HepG2 (cell line): Measurements from ENCODE around the gene CEP164. TPM values are rescaled to one million over a fixed set of nuclear protein-coding genes. Genes with fewer than 3 reads are reported as not detected.

Experiments used
- ATAC-seq: fragments of 200-7000 bp; cut with Tn5 transposase; 3 replicates; pipeline ENCODE4 v1.9.1; 2020; ENCODE audit warnings: mild to moderate bottlenecking, moderate library complexity
- BruUV-seq: library from RNA; stranded (reverse); fragments of 400-500 nt; replicated peaks from 2 replicates; lab custom pipeline; 2021; lab: Mats Ljungman, UMichigan
- CTCF ChIA-PET: fragments of 300-600 bp; formaldehyde crosslinking; extraction: SDS; loops from one replicate; lab custom pipeline; 2021; ENCODE audit warnings: low total read pairs, inconsistent platforms, low intra/inter-chr PET ratio; lab: Yijun Ruan, JAX
- POLR2A ChIA-PET: fragments of 350-600 bp; sonication (Branson Sonifier 250); formaldehyde crosslinking; loops from one replicate; lab custom pipeline; 2020; ENCODE audit warnings: antibody characterized with exemption, inconsistent platforms; lab: Yijun Ruan, JAX
- DNase-seq: peaks from one replicate; pipeline ENCODE4 v3.0.0-alpha.2; 2015; ENCODE audit warnings: low spot score
- FAIRE-seq: peaks from 3 replicates; lab custom pipeline; 2011; peaks lifted over from hg19 to GRCh38; lab: Jason Lieb, UNC
- H2AFZ ChIP-seq: one replicate; pipeline ENCODE4 v1.6.1; 2011; ENCODE audit warnings: low read length, inconsistent platforms
- H3K27ac ChIP-seq: fragments of 300-600 bp; 3 replicates; pipeline ENCODE4 v1.8.0; 2011; ENCODE audit warnings: mixed run types, mild to moderate bottlenecking, mixed read lengths, low read length, inconsistent platforms; ENCODE audit not compliant: insufficient read depth; ENCODE audit errors: extremely low read length
- H3K27me3 ChIP-seq, 2 experiments: fragments of 200-600 bp in 1 of 2; 2 replicates in 1 of 2; 3 replicates in 1 of 2; pipeline versions ENCODE4 v1.6.0 to v1.8.0; 2011; ENCODE audit warnings: low read length in 2 of 2, mild to moderate bottlenecking in 2 of 2, moderate library complexity in 2 of 2, inconsistent platforms in 1 of 2; ENCODE audit not compliant: insufficient read depth in 2 of 2, control insufficient read depth in 1 of 2
- H3K36me3 ChIP-seq, 2 experiments: fragments of 200-600 bp in 1 of 2; replicated peaks in 1 of 2; 2 replicates in 1 of 2; 3 replicates in 1 of 2; pipeline versions ENCODE4 v1.5.1 to v1.8.0; 2011; ENCODE audit warnings: low read length in 2 of 2, inconsistent platforms in 1 of 2; ENCODE audit not compliant: insufficient read depth in 2 of 2, control insufficient read depth in 1 of 2
- H3K4me1 ChIP-seq: 2 replicates; pipeline ENCODE4 v1.5.1; 2012; ENCODE audit warnings: low read length, inconsistent platforms; ENCODE audit not compliant: insufficient read depth
- H3K4me2 ChIP-seq: 2 replicates; pipeline ENCODE4 v1.6.0; 2011; ENCODE audit warnings: low read depth, low read length, inconsistent platforms
- H3K4me3 ChIP-seq, 3 experiments: fragments of 200-600 bp in 1 of 3; sonication (generic), shearing (Covaris generic) in 1 of 3; replicated peaks in 1 of 3; 2 replicates each; pipeline ENCODE4 v1.5.1; 2011 to 2016; ENCODE audit warnings: low read length in 3 of 3, inconsistent platforms in 2 of 3, low read depth in 2 of 3, mild to moderate bottlenecking in 2 of 3, control low read depth in 1 of 3, mixed read lengths in 1 of 3; ENCODE audit not compliant: insufficient read depth in 1 of 3
- H3K79me2 ChIP-seq: one replicate; pipeline ENCODE4 v1.6.1; 2011; ENCODE audit warnings: low read length, inconsistent platforms; ENCODE audit not compliant: insufficient read depth
- H3K9ac ChIP-seq: 2 replicates; pipeline ENCODE4 v1.6.0; 2011; ENCODE audit warnings: mild to moderate bottlenecking, low read depth, low read length, inconsistent platforms; ENCODE audit not compliant: insufficient read depth
- H3K9me3 ChIP-seq: 2 replicates; pipeline ENCODE4 v1.5.1; 2012; ENCODE audit warnings: mild to moderate bottlenecking, low read length
- H4K20me1 ChIP-seq: 2 replicates; pipeline ENCODE4 v1.6.0; 2011; ENCODE audit warnings: inconsistent platforms, mild to moderate bottlenecking, low read length, moderate library complexity; ENCODE audit not compliant: insufficient read depth
- ASH2L ChIP-seq: fragments of 300-600, 200-600 bp; sonication (generic); IDR thresholded peaks from 2 replicates; pipeline ENCODE4 v1.7.0; 2017; ENCODE audit warnings: low read depth, mild to moderate bottlenecking, moderate library complexity, mixed read lengths, low read length; ENCODE audit not compliant: insufficient read length
- CENPX ChIP-seq: sonication (generic); formaldehyde crosslinking; IDR thresholded peaks from 2 replicates; pipeline ENCODE4 v1.9.0; 2021; ENCODE audit warnings: mild to moderate bottlenecking, missing genetic modification reagents, moderate library complexity
- CSRNP2 ChIP-seq: sonication (generic); formaldehyde crosslinking; conservative IDR thresholded peaks from 2 replicates; pipeline ENCODE4 v1.8.0; 2022; ENCODE audit warnings: low read depth, missing genetic modification reagents
- DDIT3 ChIP-seq: sonication (generic); formaldehyde crosslinking; IDR thresholded peaks from 2 replicates; pipeline ENCODE4 v1.4.0; 2020; ENCODE audit warnings: mild to moderate bottlenecking, missing genetic modification reagents
- GLI4 ChIP-seq: sonication (generic); formaldehyde crosslinking; IDR thresholded peaks from 2 replicates; pipeline ENCODE4 v1.5.1; 2020; ENCODE audit warnings: missing genetic modification reagents, mild to moderate bottlenecking, moderate library complexity, borderline replicate concordance
- JUND ChIP-seq: sonication (generic); formaldehyde crosslinking; IDR thresholded peaks from 2 replicates; pipeline ENCODE4 v1.8.0; 2022; ENCODE audit warnings: mild to moderate bottlenecking, missing genetic modification reagents
- MXI1 ChIP-seq: IDR thresholded peaks from 3 replicates; pipeline ENCODE4 v1.6.1; 2012; ENCODE audit warnings: low read depth, low read length, inconsistent platforms, borderline replicate concordance
- NFYC ChIP-seq: IDR thresholded peaks from 2 replicates; pipeline ENCODE4 v1.6.1; 2016; ENCODE audit warnings: missing genetic modification reagents, missing compliant biosample characterization
- PTBP1 ChIP-seq: fragments of 200-400 bp; formaldehyde crosslinking; IDR thresholded peaks from 2 replicates; pipeline ENCODE4 v1.6.1; 2018; ENCODE audit warnings: low read length, low read depth; ENCODE audit not compliant: poor library complexity, severe bottlenecking
- SNAPC4 ChIP-seq: sonication (generic); formaldehyde crosslinking; IDR thresholded peaks from 2 replicates; pipeline ENCODE4 v1.4.0; 2020; ENCODE audit warnings: mild to moderate bottlenecking, missing genetic modification reagents
- YEATS4 ChIP-seq: sonication (generic); formaldehyde crosslinking; IDR thresholded peaks from 2 replicates; pipeline ENCODE4 v1.4.0; 2020; ENCODE audit warnings: missing genetic modification reagents, borderline replicate concordance
- ZNF354B ChIP-seq: sonication (generic); formaldehyde crosslinking; IDR thresholded peaks from 2 replicates; pipeline ENCODE4 v1.8.0; 2022; ENCODE audit warnings: mild to moderate bottlenecking, missing genetic modification reagents
- ZNF441 ChIP-seq: sonication (generic); formaldehyde crosslinking; IDR thresholded peaks from 2 replicates; pipeline ENCODE4 v1.7.0; 2021; ENCODE audit warnings: missing genetic modification reagents, borderline replicate concordance
- ZNF496 ChIP-seq: sonication (generic); formaldehyde crosslinking; IDR thresholded peaks from 2 replicates; pipeline ENCODE4 v1.8.1; 2023; ENCODE audit warnings: mild to moderate bottlenecking, moderate library complexity, missing genetic modification reagents; ENCODE audit not compliant: insufficient replicate concordance
- ZNF660 ChIP-seq: sonication (generic); formaldehyde crosslinking; IDR thresholded peaks from 2 replicates; pipeline ENCODE4 v1.5.1; 2020; ENCODE audit warnings: mild to moderate bottlenecking, low read depth, missing genetic modification reagents, borderline replicate concordance
- ZNF703 ChIP-seq: sonication (generic); formaldehyde crosslinking; IDR thresholded peaks from 2 replicates; pipeline ENCODE4 v1.5.1; 2020; ENCODE audit warnings: missing genetic modification reagents, mild to moderate bottlenecking, moderate library complexity, borderline replicate concordance
- ZSCAN20 ChIP-seq: sonication (generic); formaldehyde crosslinking; IDR thresholded peaks from 2 replicates; pipeline ENCODE4 v1.4.0; 2020; ENCODE audit warnings: missing genetic modification reagents, mild to moderate bottlenecking, borderline replicate concordance
- WGBS: methylation state at CpG from one replicate; pipeline ENCODE4 v1.1.6; 2017; ENCODE audit warnings: low lambda C conversion rate; 5-methylcytosine and 5-hydroxymethylcytosine counted together
- in situ Hi-C: cut with HindIII; loops from 2 replicates; pipeline ENCODE4 v1.10.0; 2017; ENCODE audit warnings: low pct_unique_long_range_greater_than_20kb; ENCODE audit not compliant: extremely low pct_ligation_motif_present
- intact Hi-C: fragments of 100-400 bp; cut with micrococcal nuclease; formaldehyde crosslinking; loops from one replicate; pipeline ENCODE4 v1.10.0; 2022; ENCODE audit not compliant: unreplicated experiment
- polyA plus RNA-seq, 8 experiments: library from polyadenylated mRNA; depleted of rRNA in 3 of 8; stranded (reverse) in 7 of 8; unstranded in 1 of 8; fragments of >200 nt; fragmentation: Illumina TruSeq in 4 of 8; extraction: Trizol in 4 of 8; gene quantifications; 2 replicates each; pipeline versions ENCODE4 v1.2.1 to v1.2.3, GENCODE V29; 2011 to 2016; ENCODE audit warnings: low read depth in 4 of 8, missing spikeins in 1 of 8, mixed read lengths in 1 of 8; ENCODE audit not compliant: insufficient read depth in 1 of 8
- total RNA-seq, 5 experiments: library from RNA; depleted of rRNA; stranded (reverse); fragments of >200 nt; fragmentation: Illumina TruSeq; extraction: Trizol; gene quantifications; 2 replicates each; pipeline ENCODE4 v1.2.3, GENCODE V29; 2016; ENCODE audit warnings: low read depth in 1 of 5

CEP164 gene
- total and polyA plus RNA-seq, 2 of the 13 experiments (the other 11 are each of a cell fraction or from before 2014, with no cell fraction given), result 11.4 to 15.2 TPM

- H3K9ac ChIP-seq, result no peak overlapping the region
- peaks cover 2 to 24% of the 10 kb centered on the region in 2 experiments; a peak in 4 of 5 replicates for H3K27me3 ChIP-seq
- no peak for ATAC-seq
- no peak for FAIRE-seq
- intact Hi-C loops (loop anchor here (1.0 to 10.0 kb wide), 2 partner anchors 384 to 519 kb away; no protein-coding TSS in a partner anchor), in situ Hi-C loops (loop anchor here (25.0 kb wide), 1 partner anchor 512 kb away; the partner anchor contains the start of gene TMPRSS13)
- H3K9me3 ChIP-seq, result no peaks in the 10 kb centered on the region
- ChIA-PET CTCF (interaction anchor here (1.3 kb wide), 2 partner anchors 196 to 392 kb away, joined by 4 to 6 read pairs; no protein-coding TSS in a partner anchor), POLR2A (interaction anchor here (0.9 kb wide), 1 partner anchor 390 kb away, joined by 3 read pairs; no protein-coding TSS in a partner anchor)
- H3K79me2 ChIP-seq, result no peaks in the 10 kb centered on the region
- no peak overlapping the region for H2AFZ ChIP-seq
- DNase-seq, result no peak
- H3K4me2 ChIP-seq, result no peak overlapping the region
- BruUV-seq, result no TSS peak
- H3K4me1 ChIP-seq, result peaks cover 9% of the 10 kb centered on the region; the same call in 1 of the 2 replicates
- no peaks in the 10 kb centered on the region for H4K20me1 ChIP-seq
- WGBS, result 49% methylated on average over 12 of the region's 13 CpGs
- no peaks in the 10 kb centered on the region for H3K36me3 ChIP-seq
- no peak overlapping the region for H3K27ac ChIP-seq
- H3K4me3 ChIP-seq, result no peak overlapping the region
- TF ChIP-seq YEATS4 (CRISPR knock-in tag), result no peak
- no peak for TF ChIP-seq JUND
- no peak for TF ChIP-seq SNAPC4 (CRISPR knock-in tag)
- TF ChIP-seq ZSCAN20 (CRISPR knock-in tag), result no peak
- no peak for TF ChIP-seq CSRNP2 (CRISPR knock-in tag)
- TF ChIP-seq DDIT3 (CRISPR knock-in tag), result no peak
- TF ChIP-seq ZNF703 (CRISPR knock-in tag), result no peak
- no peak for TF ChIP-seq ZNF441 (CRISPR knock-in tag)
- no peak for TF ChIP-seq MXI1
- no peak for TF ChIP-seq PTBP1
- no peak for TF ChIP-seq GLI4 (CRISPR knock-in tag)
- no peak for TF ChIP-seq NFYC
- TF ChIP-seq ZNF660 (CRISPR knock-in tag), result no peak
- no peak for TF ChIP-seq ZNF354B (CRISPR knock-in tag)
- TF ChIP-seq ASH2L, result no peak
- no peak for TF ChIP-seq ZNF496 (CRISPR knock-in tag)
- no peak for TF ChIP-seq CENPX (CRISPR knock-in tag)
Measured at GRCh38 chr11:117425679-117426296, 98.1 kb downstream of the CEP164 start.
